ENCODE measurements around the gene ZNF836.
"Not testable (repeated sequence)": the region's sequence is repeated elsewhere in the genome, so short reads cannot be mapped to it uniquely, and the experiment has no call there.

The ZNF836 gene

GRCh38 chr19:52171321-52172169 lies at the start of gene ZNF836:
Gene ZNF836 (minus strand): TSS chr19:52171621. CDS start chr19:52168072, 3,549 bp downstream.
- peak; percentile 89 for DNase-seq

DNA sequence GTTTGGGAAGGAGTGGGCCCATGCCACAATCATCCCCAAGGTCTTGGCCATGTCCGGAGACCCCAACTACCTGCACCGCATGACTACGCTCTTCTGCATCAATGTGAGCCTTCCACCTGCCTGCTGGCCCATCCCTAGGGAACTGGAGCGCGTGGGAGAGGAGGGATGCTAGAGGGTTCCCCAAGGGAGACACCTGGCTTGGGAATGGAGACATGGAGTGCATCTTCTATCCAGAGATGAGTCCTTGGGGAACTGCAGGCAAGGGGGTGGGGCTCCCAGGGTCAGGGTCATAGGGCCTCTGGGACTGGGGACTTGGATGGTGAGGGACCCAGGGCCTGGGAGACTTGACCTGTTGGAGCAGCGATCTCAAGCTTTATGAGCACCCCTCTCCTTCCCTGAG lies 49.6 kb upstream of the ZNF836 start:
- no peak for DNase-seq

DNA sequence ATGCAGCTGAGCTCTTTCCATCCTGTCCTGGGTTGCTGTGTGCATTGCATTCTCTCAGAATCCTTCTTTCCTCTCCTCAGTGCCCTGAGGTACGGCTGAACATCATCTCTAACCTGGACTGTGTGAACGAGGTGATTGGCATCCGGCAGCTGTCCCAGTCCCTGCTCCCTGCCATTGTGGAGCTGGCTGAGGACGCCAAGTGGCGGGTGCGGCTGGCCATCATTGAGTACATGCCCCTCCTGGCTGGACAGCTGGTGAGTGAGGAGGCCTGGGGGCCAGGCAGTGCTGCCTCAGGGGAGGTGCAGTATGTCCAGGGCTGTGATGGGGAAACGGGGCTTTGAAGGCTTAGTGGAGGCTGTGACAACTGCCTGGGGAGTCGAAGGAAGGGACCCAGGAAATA lies 48.2 kb upstream of the ZNF836 start:
- no peak for DNase-seq

GRCh38 chr19:52217576-52217975 lies 46.2 kb upstream of the ZNF836 start:
- DNase-seq: no peak

- no peak for DNase-seq
Measured at GRCh38 chr19:52216401-52216800, 45.0 kb upstream of the ZNF836 start.

- DNase-seq: no peak
Measured at GRCh38 chr19:52214241-52214640, 42.8 kb upstream of the ZNF836 start.

DNA sequence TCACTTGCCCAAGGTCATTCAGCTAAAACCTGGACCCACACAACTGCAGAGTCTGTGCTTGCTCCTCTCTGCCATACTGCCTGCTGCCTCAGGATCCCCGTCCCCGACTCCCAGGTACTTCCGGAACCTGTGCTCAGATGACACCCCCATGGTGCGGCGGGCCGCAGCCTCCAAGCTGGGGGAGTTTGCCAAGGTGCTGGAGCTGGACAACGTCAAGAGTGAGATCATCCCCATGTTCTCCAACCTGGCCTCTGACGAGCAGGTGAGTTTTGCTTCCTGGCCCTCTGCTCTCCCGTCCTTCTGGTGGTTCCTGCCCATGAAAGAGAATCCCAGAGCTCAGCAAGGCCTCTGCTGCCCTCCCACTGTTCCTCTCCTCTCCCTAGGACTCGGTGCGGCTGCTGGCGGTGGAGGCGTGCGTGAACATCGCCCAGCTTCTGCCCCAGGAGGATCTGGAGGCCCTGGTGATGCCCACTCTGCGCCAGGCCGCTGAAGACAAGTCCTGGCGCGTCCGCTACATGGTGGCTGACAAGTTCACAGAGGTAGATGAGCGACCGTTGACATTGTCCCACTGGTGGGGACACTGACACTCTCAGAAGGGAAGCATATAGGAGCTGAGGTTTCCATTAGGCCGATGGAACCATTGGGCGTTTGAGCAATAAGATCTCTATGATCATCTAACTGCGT lies 41.3 kb upstream of the ZNF836 start:
- DNase-seq: no peak

DNA sequence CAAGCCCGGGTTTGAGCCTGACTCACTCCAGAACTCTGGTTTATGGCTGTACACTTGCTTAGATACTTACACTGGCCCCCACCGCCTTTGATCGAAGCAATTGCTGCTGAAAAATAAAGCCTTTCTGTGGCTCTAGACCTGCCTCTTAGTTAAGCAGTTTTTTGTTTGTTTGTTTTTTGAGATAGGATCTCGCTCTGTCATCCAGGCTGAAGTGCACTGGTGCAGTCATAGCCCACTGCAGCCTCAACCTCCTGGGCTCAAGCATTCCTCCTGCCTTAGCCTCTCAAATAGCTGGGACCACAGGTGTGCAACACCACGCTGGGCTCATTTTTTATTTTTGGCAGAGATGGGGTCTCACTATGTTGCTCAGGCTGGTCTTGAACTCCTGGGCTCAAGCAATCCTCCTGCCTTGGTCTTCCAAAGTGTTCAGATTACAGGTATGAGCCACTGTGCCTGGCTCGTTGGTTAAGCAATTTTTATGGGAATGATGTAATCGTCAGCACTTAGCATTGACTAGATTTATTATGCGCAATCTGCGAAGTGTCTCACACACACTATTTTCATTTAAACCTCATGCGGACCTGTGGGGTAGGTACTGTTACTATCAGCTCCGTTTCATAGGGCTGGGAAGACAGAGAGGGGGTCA lies 40.6 kb upstream of the ZNF836 start:
- no peak for DNase-seq

DNA sequence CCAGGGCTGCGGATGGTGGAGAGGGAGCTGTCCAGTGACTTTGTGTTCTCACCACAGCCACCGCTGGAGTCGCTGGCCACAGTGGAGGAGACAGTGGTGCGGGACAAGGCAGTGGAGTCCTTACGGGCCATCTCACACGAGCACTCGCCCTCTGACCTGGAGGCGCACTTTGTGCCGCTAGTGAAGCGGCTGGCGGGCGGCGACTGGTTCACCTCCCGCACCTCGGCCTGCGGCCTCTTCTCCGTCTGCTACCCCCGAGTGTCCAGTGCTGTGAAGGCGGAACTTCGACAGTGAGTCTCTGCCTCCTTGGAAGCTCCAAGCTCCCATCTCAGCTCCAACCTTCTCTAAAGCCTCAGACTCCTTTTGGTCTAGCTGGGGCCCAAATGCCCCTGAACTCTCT lies 39.8 kb upstream of the ZNF836 start:
- no peak for DNase-seq

DNA sequence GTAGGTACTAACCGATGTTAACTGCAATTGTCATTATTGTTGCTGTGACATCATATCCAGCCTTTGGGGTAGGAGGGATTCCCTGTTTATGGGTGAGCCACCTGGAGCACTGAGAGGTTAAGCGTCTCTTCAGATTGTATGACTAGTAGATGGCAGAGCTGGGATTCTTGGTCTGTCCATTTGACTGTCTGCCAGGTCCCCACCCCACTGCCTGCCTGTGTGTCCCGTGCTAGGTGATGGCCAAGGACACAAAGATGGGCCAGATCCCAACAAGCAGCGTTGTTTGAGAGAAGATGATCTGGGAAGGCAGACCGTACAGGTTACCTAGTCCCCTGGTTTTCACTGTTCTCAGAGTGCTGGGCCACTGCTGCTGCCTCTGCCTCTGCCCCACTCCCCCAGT lies 35.1 kb upstream of the ZNF836 start:
- DNase-seq: no peak

DNA sequence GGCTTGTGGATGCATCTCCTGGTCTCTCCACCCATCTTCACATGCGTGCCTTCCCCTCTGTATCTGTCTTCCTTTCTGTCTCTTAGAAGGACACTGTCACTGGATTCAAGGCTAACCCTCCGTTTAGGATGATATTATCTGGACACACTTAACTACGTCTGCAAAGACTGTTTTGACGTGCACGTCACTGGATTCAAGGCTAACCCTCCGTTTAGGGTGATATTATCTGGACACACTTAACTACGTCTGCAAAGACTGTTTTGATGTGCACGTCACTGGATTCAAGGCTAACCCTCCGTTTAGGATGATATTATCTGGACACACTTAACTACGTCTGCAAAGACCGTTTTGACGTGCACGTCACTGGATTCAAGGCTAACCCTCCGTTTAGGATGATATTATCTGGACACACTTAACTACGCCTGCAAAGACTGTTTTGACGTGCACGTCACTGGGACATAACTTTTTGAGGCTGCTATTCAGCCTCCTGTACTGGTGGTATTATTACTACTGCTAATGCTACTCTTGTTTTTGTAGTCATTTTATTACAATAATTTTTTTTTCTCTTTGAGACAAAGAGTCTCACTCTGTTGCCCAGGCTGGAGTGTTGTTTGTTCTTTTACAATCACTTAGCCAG lies 29.5 kb upstream of the ZNF836 start:
- not testable (repeated sequence) for DNase-seq

- DNase-seq: no peak
Measured at GRCh38 chr19:52200044-52200443, 28.6 kb upstream of the ZNF836 start.

DNA sequence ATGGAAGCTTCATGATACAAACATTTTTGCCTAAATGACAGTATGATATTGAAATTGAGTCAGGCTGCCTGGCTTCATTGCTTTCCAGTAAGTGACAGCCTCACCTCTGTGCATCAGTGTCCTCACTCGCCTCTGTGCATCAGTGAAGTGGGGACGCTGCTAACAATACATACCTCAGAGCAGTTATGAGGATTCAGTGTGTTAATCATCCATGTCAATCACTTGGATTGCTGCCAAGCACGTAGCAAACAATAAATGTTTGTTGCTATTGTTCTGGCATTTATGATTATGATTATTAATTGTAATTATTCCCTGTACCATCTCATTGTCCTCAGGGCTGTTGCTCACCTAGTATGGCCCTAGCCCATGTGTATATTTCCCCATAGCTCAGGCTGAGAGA lies 27.3 kb upstream of the ZNF836 start:
- no peak for DNase-seq

- DNase-seq: no peak
Measured at GRCh38 chr19:52197964-52198363, 26.5 kb upstream of the ZNF836 start.

GRCh38 chr19:52196256-52196967 lies 25.0 kb upstream of the ZNF836 start:
- no peak for DNase-seq

GRCh38 chr19:52191951-52192350 lies 20.5 kb upstream of the ZNF836 start:
- peak; percentile 34 for DNase-seq

GRCh38 chr19:52191389-52191788 lies 20.0 kb upstream of the ZNF836 start:
- DNase-seq: peak; percentile 9

DNA sequence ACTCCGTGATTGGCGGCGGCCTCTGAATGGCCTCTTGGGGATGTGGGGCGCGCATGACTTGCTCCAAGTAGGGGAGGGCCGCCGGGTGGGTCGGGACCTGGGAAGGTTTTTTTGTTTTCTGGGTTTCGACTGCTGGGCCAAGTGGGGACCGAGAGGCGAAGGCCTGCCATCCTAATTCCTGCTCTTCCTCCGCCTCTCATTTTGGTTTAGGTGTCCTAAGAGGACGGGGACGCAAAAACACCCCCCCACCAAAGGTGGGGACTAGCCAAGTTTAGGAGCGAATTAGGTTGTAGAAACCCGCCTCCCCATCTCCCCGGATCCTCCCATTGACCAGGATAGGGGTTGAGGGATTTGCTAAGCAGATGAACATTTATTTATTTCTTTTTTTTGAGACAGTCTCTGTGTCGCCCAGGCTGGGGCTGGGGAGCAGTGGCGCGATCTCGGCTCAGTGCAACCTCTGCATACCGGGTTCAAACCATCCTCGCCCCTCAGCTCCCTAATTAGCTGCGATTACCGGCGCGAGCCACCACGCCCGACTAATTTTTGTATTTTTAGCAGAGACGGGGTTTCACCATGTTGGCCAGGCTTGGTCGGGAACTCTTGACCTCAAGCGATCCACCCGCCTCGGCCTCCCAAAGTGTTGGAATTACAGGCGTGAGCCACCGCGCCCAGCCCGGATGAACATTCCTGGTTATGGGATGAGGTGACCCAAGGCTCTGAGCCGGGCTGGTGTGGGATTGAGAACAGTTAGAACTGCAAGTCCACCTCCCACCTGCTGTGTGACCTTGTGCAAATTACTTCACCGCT lies 19.3 kb upstream of the ZNF836 start:
- DNase-seq: peak; percentile 64

DNA sequence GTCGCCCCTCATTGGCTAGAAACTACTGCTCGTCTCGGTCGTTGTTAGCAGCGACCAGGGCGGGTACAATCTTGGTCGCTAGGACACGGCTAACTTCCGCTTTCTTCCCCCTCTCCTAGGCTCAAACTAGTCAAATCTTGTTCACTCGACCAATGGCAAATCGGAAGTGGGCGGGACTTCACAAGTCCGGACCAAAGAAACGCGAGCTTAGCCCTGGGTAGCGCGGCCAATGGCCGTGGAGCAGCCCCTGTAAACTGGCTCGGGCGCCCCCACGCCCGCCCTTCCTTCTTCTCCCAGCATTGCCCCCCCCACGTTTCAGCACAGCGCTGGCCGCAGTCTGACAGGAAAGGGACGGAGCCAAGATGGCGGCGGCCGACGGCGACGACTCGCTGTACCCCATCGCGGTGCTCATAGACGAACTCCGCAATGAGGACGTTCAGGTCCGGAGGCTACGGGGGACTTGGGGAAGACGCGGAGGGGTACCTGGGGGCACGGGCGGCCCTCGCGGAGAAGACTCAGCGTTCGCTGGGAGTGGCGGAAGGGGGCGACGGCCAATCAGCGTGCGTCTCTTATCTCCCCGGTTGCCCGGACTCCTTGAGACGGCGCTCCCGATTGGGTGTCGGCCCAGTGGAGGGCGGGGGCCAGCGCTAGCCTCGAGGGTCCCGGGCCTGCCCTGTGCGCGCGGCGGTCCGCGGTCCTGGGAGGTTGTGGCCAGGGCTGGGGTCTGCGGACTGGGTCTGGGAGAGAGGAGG lies 18.5 kb upstream of the ZNF836 start, which contains the start of gene PPP2R1A:
Gene PPP2R1A, plus strand, starts transcription at position 318 of the 752 bp plus-strand sequence. Its CDS starts 45 bp downstream, at position 363.
- peak; percentile 100 for DNase-seq

GRCh38 chr19:52188822-52189734 lies 17.7 kb upstream of the ZNF836 start:
- DNase-seq: peak; percentile 3

Data from hematopoietic multipotent progenitor cell treated with erythropoietin and hydrocortisone succinate and interleukin-3 and kit ligand, for 4 days (in vitro differentiated cells).